ENCODE measurements around the gene TRIM8.

DNA sequence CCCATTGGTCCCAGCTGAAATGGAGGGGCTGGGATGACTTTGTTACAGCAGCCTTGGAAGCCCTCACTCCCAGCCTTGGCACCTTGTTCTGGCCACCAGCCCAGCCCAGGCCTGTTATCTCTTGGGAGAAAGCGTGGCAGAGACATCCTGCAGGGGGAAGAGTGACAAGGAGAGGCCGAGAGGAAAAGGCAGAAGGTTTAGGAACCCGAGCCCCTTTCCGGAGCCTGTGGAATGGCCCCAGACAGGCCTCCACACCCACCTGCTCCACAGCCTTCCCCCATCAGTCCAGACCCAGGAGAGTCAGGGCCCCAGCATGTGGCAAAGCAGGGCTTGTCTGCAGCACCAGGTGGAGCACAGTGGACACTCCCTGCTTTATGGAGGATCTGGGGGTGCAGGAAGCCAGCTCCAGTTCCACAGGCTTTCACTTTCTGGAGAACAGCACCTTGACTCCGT is 24.1 kb upstream of the TRIM8 start:
- TF ChIP-seq POLR2AphosphoS5 (IDR thresholded peaks at IDR 0.05; ENCODE audit: low read depth) (no peak), SPI1 (IDR thresholded peaks at IDR 0.05; ENCODE audit: borderline replicate concordance, low read depth) (no peak)

Data from HL-60 (cell line).